Cardiac fibroblast (primary cell): Measurements from ENCODE around the gene ATP6V1C2.

Source experiments
- DNase-seq, 2 donors: peaks; one replicate each; pipeline versions ENCODE4 v3.0.0 to v3.0.0-alpha.2; 2010; ENCODE audit warnings: low read depth in 2 of 2
- H3K4me3 ChIP-seq, 2 donors: replicated peaks in 1 of 2; 1 replicate in 1 of 2; 2 replicates in 1 of 2; pipeline ENCODE4 v1.5.1; 2011; ENCODE audit warnings: low read depth in 2 of 2, low read length in 2 of 2, mild to moderate bottlenecking in 2 of 2, moderate library complexity in 1 of 2
- CTCF ChIP-seq: IDR thresholded peaks from one replicate; pipeline ENCODE4 v1.5.1; 2011; ENCODE audit warnings: low read depth, mild to moderate bottlenecking, low read length, inconsistent platforms

Gene ATP6V1C2, protein sequence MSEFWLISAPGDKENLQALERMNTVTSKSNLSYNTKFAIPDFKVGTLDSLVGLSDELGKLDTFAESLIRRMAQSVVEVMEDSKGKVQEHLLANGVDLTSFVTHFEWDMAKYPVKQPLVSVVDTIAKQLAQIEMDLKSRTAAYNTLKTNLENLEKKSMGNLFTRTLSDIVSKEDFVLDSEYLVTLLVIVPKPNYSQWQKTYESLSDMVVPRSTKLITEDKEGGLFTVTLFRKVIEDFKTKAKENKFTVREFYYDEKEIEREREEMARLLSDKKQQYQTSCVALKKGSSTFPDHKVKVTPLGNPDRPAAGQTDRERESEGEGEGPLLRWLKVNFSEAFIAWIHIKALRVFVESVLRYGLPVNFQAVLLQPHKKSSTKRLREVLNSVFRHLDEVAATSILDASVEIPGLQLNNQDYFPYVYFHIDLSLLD

DNA sequence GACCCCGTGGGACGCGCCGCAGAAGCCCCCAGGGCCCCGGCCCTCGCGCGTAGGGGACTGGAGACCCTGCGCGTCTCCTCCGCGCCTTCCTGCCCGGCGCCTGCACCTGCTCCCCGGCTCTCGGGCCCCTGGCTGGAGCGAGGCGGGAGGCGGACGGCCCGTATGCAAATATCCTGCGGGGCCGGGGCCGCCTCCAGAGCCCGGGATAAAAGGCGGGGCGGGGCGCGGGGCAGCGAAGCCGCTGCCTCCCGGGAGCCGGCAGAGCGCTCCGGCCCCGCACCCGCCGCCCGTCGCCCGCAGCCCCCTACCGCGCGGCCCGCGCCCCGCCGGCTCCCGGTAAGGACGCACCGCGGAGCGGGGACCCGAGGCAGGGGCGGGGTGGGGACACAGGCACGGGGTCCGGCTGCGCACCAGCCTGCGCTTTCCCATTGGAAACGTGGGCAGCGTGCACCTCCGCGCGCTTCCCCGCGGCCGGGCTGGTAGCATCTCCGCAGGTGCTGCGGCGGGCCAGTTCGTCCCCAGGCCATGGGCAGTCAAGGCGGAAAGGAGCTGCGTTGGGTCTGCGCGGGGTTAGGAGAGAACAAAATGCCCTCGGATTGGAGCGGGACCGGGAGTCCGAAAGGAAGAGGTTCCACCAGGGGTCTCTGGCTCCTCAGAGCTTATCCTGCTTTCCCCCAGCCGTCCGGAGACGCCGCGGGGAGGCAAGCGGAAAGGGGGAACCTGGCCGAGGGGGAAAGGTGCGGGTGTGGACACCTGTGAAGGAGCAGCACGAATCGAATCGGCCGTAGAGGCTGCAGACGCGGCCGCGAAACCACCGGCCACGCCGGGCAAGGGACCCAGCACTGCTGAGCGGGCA lies at the start of gene ATP6V1C2:
ATP6V1C2 (plus strand) TSS at position 235 of the 856 bp plus-strand sequence. CDS start 1,220 bp downstream, outside the sequence.
- H3K4me3 ChIP-seq = peak within 1 kb of the TSS; percentile 18 to 35
- no peak for TF ChIP-seq CTCF
- no peak for DNase-seq

DNA sequence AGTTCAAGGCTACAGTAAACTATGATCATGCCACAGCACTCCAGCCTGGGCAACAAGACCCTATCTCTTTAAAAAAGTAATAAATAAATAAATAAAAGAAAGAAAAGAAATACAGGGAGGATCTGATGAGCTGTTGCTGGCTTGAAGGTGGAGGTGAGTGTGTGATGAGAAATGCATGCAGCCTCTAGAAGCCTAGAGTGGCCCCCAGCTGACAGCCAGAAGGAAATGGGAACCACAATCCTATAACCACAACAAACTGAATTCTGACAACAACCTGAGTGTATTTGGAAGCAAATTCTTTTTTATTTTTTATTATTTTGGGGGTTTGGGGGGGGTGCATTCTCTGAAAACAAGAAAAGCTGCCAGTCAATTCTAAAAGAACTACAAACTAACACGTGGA lies 46.3 kb upstream of the ATP6V1C2 start:
- DNase-seq = no peak
- no peak overlapping the region for H3K4me3 ChIP-seq
- TF ChIP-seq CTCF = no peak

DNA sequence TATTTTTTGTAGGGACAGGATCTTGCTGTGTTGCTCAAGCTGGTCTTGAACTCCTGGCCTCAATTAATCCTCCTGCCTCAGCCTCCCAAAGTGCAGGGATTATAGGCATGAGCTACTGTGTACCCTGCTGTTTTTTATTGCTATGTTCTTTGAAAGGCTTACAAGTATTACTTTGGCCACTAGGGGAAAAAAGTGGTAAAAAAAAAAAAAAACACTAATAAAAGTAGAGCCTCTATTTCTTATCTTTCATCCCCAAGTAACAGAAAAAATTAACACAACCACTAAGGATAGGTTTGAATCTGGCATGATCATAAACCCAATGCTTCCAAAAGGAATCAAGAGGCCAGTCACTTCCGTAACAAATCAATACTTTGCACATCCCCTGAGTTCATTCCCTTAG lies 43.2 kb upstream of the ATP6V1C2 start:
- no peak overlapping the region for H3K4me3 ChIP-seq
- DNase-seq = no peak
- peak; percentile 38 for TF ChIP-seq CTCF

GRCh38 chr2:10680214-10680613 lies 41.2 kb upstream of the ATP6V1C2 start:
- no peak for TF ChIP-seq CTCF
- DNase-seq = no peak
- H3K4me3 ChIP-seq = no peak overlapping the region

DNA sequence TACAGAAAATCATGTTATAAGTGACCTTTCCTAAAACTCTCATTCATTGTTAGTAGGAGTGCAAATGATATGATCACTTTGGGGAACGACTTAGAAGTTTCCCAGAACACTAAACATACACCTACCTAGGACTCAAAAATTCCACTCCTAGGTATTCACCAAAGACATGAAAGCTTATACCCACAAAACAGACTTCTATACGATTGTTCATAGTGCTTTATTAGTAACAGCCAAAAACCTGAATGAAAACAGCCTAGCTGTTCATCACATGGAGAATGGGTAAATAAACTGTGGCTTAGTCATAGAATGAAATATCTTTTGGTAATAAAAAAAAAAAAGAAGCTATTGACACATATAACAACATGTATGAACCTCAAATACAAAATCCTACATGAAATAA lies 40.5 kb upstream of the ATP6V1C2 start:
- TF ChIP-seq CTCF = no peak
- no peak for DNase-seq
- no peak overlapping the region for H3K4me3 ChIP-seq

DNA sequence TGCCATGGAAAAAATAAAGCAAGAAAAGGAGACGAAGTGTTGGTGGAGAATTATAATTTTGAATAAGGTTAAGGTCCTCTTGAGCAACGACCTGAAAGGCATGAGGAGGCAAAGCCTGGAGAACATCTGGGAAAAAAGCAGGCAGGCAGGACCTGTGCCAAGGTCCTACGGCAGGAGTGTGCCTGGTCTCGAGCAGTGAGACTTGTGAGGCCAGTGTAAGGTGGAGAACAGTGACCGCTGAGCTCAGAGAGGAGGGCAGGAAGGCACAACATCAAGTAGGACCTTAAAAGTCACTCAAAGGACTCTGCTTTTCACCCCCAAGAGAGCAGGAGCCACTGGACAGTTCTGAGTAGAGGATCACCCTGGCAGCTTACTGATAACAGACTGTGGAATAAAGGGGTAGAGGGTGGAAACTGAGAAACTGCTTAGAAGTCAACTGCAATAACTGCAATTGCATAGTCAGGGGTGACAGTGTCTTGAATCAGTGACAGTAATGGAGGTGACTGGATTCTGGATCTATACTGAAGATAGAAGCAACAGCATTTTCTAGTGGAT lies 35.2 kb upstream of the ATP6V1C2 start:
- no peak overlapping the region for H3K4me3 ChIP-seq
- DNase-seq = no peak
- TF ChIP-seq CTCF = no peak
